ENCODE results near the gene MRPL52.

Gene MRPL52

GRCh38 chr14:22845821-22846625, 16.3 kb downstream of the MRPL52 start:
- Histone ChIP-seq H3K36me3 (ENCODE audit: control insufficient read depth, low read length) (no peaks in the 10 kb centered on the region), H3K4me1 (ENCODE audit: control insufficient read depth, low read length) (no peaks in the 10 kb centered on the region), H3K4me2 (ENCODE audit: low read length) (no peak overlapping the region), H3K4me3 (ENCODE audit: low read length) (no peak overlapping the region), H3K9me3 (ENCODE audit: control insufficient read depth, insufficient read depth, low read length) (no peaks in the 10 kb centered on the region), H3F3A (ENCODE audit: control insufficient read depth, insufficient read depth) (no peaks in the 10 kb centered on the region), H3K79me2 (ENCODE audit: control insufficient read depth, low read length) (no peaks in the 10 kb centered on the region), H4K20me1 (ENCODE audit: control insufficient read depth, insufficient read depth, low read depth, low read length) (no peaks in the 10 kb centered on the region), H3K9me2 (replicated peaks; ENCODE audit: control insufficient read depth, low read length) (no peaks in the 10 kb centered on the region), H3K27ac (ENCODE audit: low read depth, low read length) (no peak overlapping the region), H3K27me3 (ENCODE audit: control insufficient read depth, low read length) (no peaks in the 10 kb centered on the region)
- TF ChIP-seq EZH2phosphoT487 (IDR thresholded peaks at IDR 0.05; ENCODE audit: borderline replicate concordance, low read length) (no peak), CTCF (IDR thresholded peaks at IDR 0.05; ENCODE audit: low read depth, low read length, poor library complexity, severe bottlenecking) (no peak)

- Histone ChIP-seq H3K4me3 (ENCODE audit: low read length) (no peak overlapping the region), H3K9me3 (ENCODE audit: control insufficient read depth, insufficient read depth, low read length) (no peaks in the 10 kb centered on the region), H3K27ac (ENCODE audit: low read depth, low read length) (no peak overlapping the region), H4K20me1 (ENCODE audit: control insufficient read depth, insufficient read depth, low read depth, low read length) (no peaks in the 10 kb centered on the region), H3F3A (ENCODE audit: control insufficient read depth, insufficient read depth) (peaks cover 4% of the 10 kb centered on the region; the same call in 1 of the 2 replicates), H3K36me3 (ENCODE audit: control insufficient read depth, low read length) (no peaks in the 10 kb centered on the region), H3K4me2 (ENCODE audit: low read length) (no peak overlapping the region), H3K27me3 (ENCODE audit: control insufficient read depth, low read length) (no peaks in the 10 kb centered on the region), H3K4me1 (ENCODE audit: control insufficient read depth, low read length) (0 out of 2 replicates have a peak, but pooled peaks cover 5% of the 10 kb centered on the region), H3K79me2 (ENCODE audit: control insufficient read depth, low read length) (no peaks in the 10 kb centered on the region), H3K9me2 (replicated peaks; ENCODE audit: control insufficient read depth, low read length) (no peaks in the 10 kb centered on the region)
- no peak for TF ChIP-seq EZH2phosphoT487 (IDR thresholded peaks at IDR 0.05; ENCODE audit: borderline replicate concordance, low read length)
- TF ChIP-seq CTCF (IDR thresholded peaks at IDR 0.05; ENCODE audit: low read depth, low read length, poor library complexity, severe bottlenecking): no peak
Measured at GRCh38 chr14:22846811-22847307, 17.2 kb downstream of the MRPL52 start.

- peaks cover 5% of the 10 kb centered on the region; the same call in 1 of the 2 replicates for H3F3A ChIP-seq (ENCODE audit: control insufficient read depth, insufficient read depth)
- H3K4me2 ChIP-seq (ENCODE audit: low read length): no peak overlapping the region
- no peaks in the 10 kb centered on the region for H3K9me2 ChIP-seq (replicated peaks; ENCODE audit: control insufficient read depth, low read length)
- no peaks in the 10 kb centered on the region for H3K9me3 ChIP-seq (ENCODE audit: control insufficient read depth, insufficient read depth, low read length)
- no peak for TF ChIP-seq EZH2phosphoT487 (IDR thresholded peaks at IDR 0.05; ENCODE audit: borderline replicate concordance, low read length)
- TF ChIP-seq CTCF (IDR thresholded peaks at IDR 0.05; ENCODE audit: low read depth, low read length, poor library complexity, severe bottlenecking): no peak
- no peaks in the 10 kb centered on the region for H3K27me3 ChIP-seq (ENCODE audit: control insufficient read depth, low read length)
- no peaks in the 10 kb centered on the region for H3K79me2 ChIP-seq (ENCODE audit: control insufficient read depth, low read length)
- H3K4me3 ChIP-seq (ENCODE audit: low read length): no peak overlapping the region
- H4K20me1 ChIP-seq (ENCODE audit: control insufficient read depth, insufficient read depth, low read depth, low read length): no peaks in the 10 kb centered on the region
- H3K27ac ChIP-seq (ENCODE audit: low read depth, low read length): no peak overlapping the region
- peaks cover 8% of the 10 kb centered on the region for H3K4me1 ChIP-seq (ENCODE audit: control insufficient read depth, low read length)
- no peaks in the 10 kb centered on the region for H3K36me3 ChIP-seq (ENCODE audit: control insufficient read depth, low read length)
Measured at GRCh38 chr14:22847661-22848341, 18.1 kb downstream of the MRPL52 start.
